ENCODE results near the gene HSPB6. TPM values are rescaled to one million over a fixed set of nuclear protein-coding genes. Genes with fewer than 3 reads are reported as not detected.

HSPB6 gene
- polyA plus RNA-seq, 1 of the 3 experiments (the other 2 are of a cell fraction) = 0.43 TPM

GRCh38 chr19:35713506-35713850, 43.4 kb downstream of the HSPB6 start:
- H3K4me2 ChIP-seq = no peak overlapping the region
- no peak overlapping the region for H3K27ac ChIP-seq (ENCODE audit: low read depth in 2 of 2, low read length in 1 of 2)
- peaks cover 6% of the 10 kb centered on the region for H3F3A ChIP-seq (replicated peaks; ENCODE audit: insufficient read depth)
- TF ChIP-seq REST (IDR thresholded peaks at IDR 0.05; ENCODE audit: low read depth, low read length) (no peak), RAD21 (IDR thresholded peaks at IDR 0.05; ENCODE audit: low read length) (no peak), IRF3 (IDR thresholded peaks at IDR 0.05; ENCODE audit: low read depth, low read length) (no peak), RXRA (IDR thresholded peaks at IDR 0.05; ENCODE audit: borderline replicate concordance, low read depth) (no peak), FOXJ3 (CRISPR knock-in tag; IDR thresholded peaks at IDR 0.05) (no peak), FOXM1 (IDR thresholded peaks at IDR 0.05; ENCODE audit: low read depth) (no peak), TAF1 (IDR thresholded peaks at IDR 0.05; ENCODE audit: borderline replicate concordance, low read depth, low read length) (no peak), ZBTB33 (IDR thresholded peaks at IDR 0.05; ENCODE audit: borderline replicate concordance, low read depth) (no peak), POLR2AphosphoS5 (IDR thresholded peaks at IDR 0.05; ENCODE audit: low read depth, low read length) (no peak), JUND (IDR thresholded peaks at IDR 0.05) (no peak), SIN3A (IDR thresholded peaks at IDR 0.05; ENCODE audit: borderline replicate concordance, low read depth, low read length) (no peak), EP300 (IDR thresholded peaks at IDR 0.05; ENCODE audit: borderline replicate concordance in 1 of 2, low read depth in 1 of 2, low read length in 1 of 2) (no peak)
- CTCF ChIA-PET = interaction anchor here (0.7 to 2.6 kb wide), 3 partner anchors 19 to 510 kb away, joined by 3 to 7 read pairs (median 4); no protein-coding TSS in a partner anchor
- H4K20me1 ChIP-seq (ENCODE audit: insufficient read depth) = no peaks in the 10 kb centered on the region; the same call in 1 of the 2 replicates
- no peaks in the 10 kb centered on the region for H3K36me3 ChIP-seq (replicated peaks in 1 of 2; ENCODE audit: control insufficient read depth in 1 of 2, insufficient read depth in 2 of 2, low read length in 1 of 2)
- no peaks in the 10 kb centered on the region for H3K9me2 ChIP-seq
- POLR2A ChIA-PET = interaction anchor here (2.0 kb wide), 1 partner anchor 11 kb away, joined by 7 read pairs; no protein-coding TSS in a partner anchor
- no peak overlapping the region for H2AFZ ChIP-seq (ENCODE audit: low read depth)
- H3K27me3 ChIP-seq (ENCODE audit: insufficient read depth) = no peaks in the 10 kb centered on the region
- 57% methylated on average over 2 of the region's 2 CpGs for WGBS (ENCODE audit: low lambda C conversion rate)
- no peak overlapping the region for H3K9ac ChIP-seq
- no peaks in the 10 kb centered on the region for H3K9me3 ChIP-seq
- peaks cover 5 to 13% of the 10 kb centered on the region in 2 experiments; a peak in 2 of 4 replicates for H3K4me1 ChIP-seq (ENCODE audit: control insufficient read depth in 1 of 2, insufficient read depth in 2 of 2, low read depth in 1 of 2, low read length in 1 of 2)
- H3K79me2 ChIP-seq (ENCODE audit: insufficient read depth) = peaks cover 4% of the 10 kb centered on the region
- no peak overlapping the region for H3K4me3 ChIP-seq (ENCODE audit: low read depth in 2 of 2, low read length in 1 of 2)
- no peak for DNase-seq

All from SK-N-SH (cell line).